Anterior cingulate cortex (tissue), 58 donors: ENCODE results near the gene SPATA24.
"Not testable (repeated sequence)": the region's sequence is repeated elsewhere in the genome, so short reads cannot be mapped to it uniquely, and the experiment has no call there.

Experiments
- DNase-seq, 58 donors: peaks; one replicate each; lab custom pipeline; 2025; lab: John Stamatoyannopoulos, UW

Gene SPATA24

GRCh38 chr5:139418793-139419192, 14.9 kb upstream of the SPATA24 start:
- DNase-seq, result no peak

- peak in 7 of 58 donors; percentile 25 to 59 (median 29) for DNase-seq
Observed at GRCh38 chr5:139417214-139417613, 13.3 kb upstream of the SPATA24 start.

- no peak for DNase-seq
Observed at GRCh38 chr5:139416651-139417050, 12.8 kb upstream of the SPATA24 start.

GRCh38 chr5:139415869-139416268, 12.0 kb upstream of the SPATA24 start:
- no peak for DNase-seq

GRCh38 chr5:139415221-139415861, 11.5 kb upstream of the SPATA24 start:
- DNase-seq, result peak in 56 of 58 donors; percentile 15 to 93 (median 78)

GRCh38 chr5:139414581-139415130, 10.8 kb upstream of the SPATA24 start:
- DNase-seq, result peak in 26 of 58 donors; percentile 8 to 66 (median 36)

- DNase-seq, result no peak
Observed at GRCh38 chr5:139413963-139414362, 10.1 kb upstream of the SPATA24 start.

GRCh38 chr5:139413153-139413552, 9.3 kb upstream of the SPATA24 start:
- no peak for DNase-seq

GRCh38 chr5:139410993-139411828, 7.3 kb upstream of the SPATA24 start:
- DNase-seq, result peak in 19 of 58 donors; percentile 14 to 73 (median 42)

- DNase-seq, result no peak
Observed at GRCh38 chr5:139410121-139410992, 6.5 kb upstream of the SPATA24 start.

GRCh38 chr5:139409116-139409515, 5.2 kb upstream of the SPATA24 start:
- not testable (repeated sequence) for DNase-seq

- DNase-seq, result no peak
Observed at GRCh38 chr5:139408191-139408590, 4.3 kb upstream of the SPATA24 start.

GRCh38 chr5:139407517-139407916, 3.6 kb upstream of the SPATA24 start:
- no peak for DNase-seq

- no peak for DNase-seq
Observed at GRCh38 chr5:139406963-139407362, 3.1 kb upstream of the SPATA24 start.

- no peak for DNase-seq
Observed at GRCh38 chr5:139404484-139404840, 573 bp upstream of the SPATA24 start.

GRCh38 chr5:139403418-139403786, 487 bp downstream of the SPATA24 start:
- no peak for DNase-seq

- DNase-seq, result no peak
Observed at GRCh38 chr5:139402561-139403158, 1.2 kb downstream of the SPATA24 start.

GRCh38 chr5:139401546-139401945, 2.3 kb downstream of the SPATA24 start:
- DNase-seq, result no peak

GRCh38 chr5:139399501-139400121, 4.3 kb downstream of the SPATA24 start:
- no peak for DNase-seq

- no peak for DNase-seq
Observed at GRCh38 chr5:139397921-139398320, 6.0 kb downstream of the SPATA24 start.
